Hematopoietic multipotent progenitor cell treated with erythropoietin and hydrocortisone succinate and interleukin-3 and kit ligand, for 4 days (in vitro differentiated cells): ENCODE measurements around the gene KIF4A.

Experiments used
- DNase-seq: peaks from one replicate; pipeline ENCODE4 v3.0.0-alpha.2; 2015

The KIF4A gene

GRCh38 chrX:70444326-70444945 lies 154.5 kb downstream of the KIF4A start, which contains the start of gene DLG3:
DLG3 (plus strand) TSS chrX:70444835; CDS start chrX:70445202, 367 bp downstream.
- DNase-seq: peak; percentile 18

- DNase-seq: no peak
Observed at GRCh38 chrX:70444946-70445656, 155.2 kb downstream of the KIF4A start.

GRCh38 chrX:70445951-70446350 lies 156.0 kb downstream of the KIF4A start:
- DNase-seq: no peak

- no peak for DNase-seq
Observed at GRCh38 chrX:70446380-70447350, 156.8 kb downstream of the KIF4A start.

DNA sequence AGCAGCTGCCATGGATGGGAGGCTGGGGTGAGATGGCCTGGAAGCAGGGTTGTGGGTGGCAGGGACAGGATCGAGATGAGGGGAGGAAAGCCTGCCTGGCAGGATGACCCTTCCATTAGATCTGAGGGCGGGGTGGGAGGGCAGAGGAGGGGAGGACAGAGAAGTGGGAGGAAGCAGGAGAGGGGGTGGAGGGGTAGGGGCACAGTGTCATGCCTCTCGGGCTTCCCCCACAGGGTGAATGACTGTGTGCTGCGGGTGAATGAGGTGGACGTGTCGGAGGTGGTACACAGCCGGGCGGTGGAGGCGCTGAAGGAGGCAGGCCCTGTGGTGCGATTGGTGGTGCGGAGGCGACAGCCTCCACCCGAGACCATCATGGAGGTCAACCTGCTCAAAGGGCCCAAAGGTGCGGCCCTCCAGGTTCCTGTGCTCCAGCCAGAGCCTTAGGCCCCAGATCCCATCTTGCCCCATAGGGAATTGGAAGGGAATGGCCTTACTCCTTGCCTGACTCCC lies 159.6 kb downstream of the KIF4A start:
- no peak for DNase-seq

DNA sequence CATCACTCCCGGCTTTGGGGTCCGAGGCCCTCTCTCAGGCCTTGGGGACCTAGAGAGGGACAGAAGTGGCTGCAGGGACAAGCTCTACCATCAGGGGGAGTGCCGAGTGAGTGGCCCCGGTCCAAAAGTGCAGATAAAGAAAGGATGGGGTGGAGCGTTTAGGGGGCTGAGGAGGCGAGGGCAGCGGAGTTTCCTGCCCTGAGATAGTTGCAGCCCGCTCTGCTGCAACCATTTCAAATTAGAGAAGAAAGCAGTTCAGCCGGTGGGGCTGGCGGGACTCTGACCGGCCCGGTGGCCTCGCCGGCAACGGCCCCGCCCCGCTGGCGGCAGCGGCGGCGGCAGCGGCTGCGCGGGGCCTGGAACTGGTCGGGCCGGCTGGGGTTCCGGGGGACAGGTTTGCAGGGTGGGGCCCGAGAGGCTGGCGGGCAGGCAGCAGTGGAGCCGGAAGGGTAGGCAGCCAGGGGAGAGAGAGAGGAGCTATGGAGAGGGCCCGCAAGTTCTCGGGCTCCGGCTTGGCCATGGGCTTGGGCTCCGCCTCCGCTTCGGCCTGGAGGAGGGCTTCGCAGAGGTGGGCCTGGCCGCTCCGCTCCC lies 162.3 kb downstream of the KIF4A start:
- DNase-seq: peak; percentile 78

DNA sequence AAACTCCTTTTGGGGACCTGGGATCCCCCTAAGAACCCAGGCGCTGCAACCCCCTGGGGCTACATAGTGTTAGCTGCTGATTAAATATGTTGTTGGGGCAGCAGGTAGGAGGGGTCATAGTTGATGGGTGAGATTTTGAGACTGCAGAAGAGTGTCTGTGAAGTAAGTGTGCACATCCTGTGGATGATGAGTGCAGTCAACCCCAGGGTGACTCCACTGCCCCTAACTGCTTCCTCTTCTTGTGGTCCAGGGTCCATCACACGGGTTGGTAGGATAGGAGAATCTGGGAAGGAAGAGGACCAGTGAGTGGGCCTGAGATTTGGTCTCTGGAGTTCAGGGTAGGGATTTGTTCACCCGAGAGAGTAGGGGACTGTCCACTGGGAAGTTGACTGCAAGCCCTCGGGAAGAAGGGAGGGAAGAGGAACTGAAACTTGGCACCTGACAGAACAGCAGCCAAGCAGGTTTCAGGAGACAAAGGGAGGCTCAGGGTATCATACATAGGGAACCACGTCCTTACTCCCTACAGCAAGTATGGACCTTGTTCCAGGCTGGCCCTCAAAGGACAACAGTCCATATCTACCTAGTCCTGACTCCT lies 163.2 kb downstream of the KIF4A start:
- DNase-seq: no peak

GRCh38 chrX:70454441-70455365 lies 164.8 kb downstream of the KIF4A start:
- peak; percentile 76 for DNase-seq

DNA sequence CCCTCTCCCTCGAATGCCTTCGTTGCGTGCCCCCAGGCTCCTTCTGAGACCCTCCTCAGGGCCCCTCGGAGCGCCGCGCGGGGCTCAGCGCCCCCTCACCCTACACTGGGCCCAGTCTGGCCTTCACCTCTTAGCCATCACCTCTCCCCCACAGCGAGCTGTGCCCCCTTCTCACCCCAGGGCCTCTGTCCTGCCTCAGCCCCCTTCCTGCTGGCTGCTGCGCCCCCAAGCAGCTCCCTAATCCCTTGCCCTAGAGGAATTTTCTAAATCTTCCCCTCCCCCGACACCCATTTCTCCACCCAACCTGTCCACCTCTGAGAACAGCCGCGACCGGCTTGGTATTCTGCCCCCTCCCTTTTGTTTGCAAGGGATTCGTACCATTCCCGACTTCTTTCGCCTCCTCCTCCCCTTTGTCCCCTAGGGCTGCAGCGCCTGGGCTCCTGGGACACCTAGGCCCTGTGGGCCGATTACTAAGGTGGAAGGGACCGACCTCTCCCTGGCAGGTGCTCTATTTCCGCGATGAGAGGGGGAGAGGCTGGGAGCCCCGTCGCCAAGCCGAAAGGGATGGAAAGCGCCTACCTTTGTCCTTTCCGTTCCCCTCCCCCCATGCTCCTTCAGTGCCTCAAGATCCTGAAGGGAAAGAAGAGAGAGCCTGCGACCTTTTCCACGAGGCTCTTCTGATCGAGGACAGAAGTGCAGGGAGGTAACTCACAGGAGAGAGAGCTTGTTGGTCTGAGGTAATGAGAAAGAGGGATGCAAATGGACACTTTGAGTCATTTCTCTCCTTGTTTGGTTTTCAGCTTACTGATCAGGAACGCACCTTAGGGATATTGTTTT lies 165.7 kb downstream of the KIF4A start:
- DNase-seq: no peak

GRCh38 chrX:70456256-70456655 lies 166.4 kb downstream of the KIF4A start:
- DNase-seq: no peak

GRCh38 chrX:70461026-70461425 lies 171.1 kb downstream of the KIF4A start:
- no peak for DNase-seq

DNA sequence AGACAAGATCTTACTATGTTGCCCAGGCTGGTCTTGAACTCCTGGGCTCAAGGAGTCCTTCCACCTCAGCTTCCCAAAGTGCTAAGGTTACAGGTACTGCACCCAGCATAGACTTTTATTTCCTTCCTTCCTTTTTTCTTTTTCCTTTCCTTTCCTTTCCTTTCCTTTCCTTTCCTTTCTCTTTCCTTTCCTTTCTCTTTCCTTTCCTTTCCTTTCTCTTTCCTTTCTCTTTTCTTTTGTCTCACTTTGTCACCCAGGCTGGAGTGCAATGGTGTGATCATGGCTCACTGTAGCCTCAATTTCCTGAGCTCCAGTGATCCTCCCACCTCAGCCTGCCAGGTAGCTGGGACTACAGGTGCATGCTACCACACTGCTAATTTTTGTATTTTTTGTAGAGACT lies 174.1 kb downstream of the KIF4A start:
- no peak for DNase-seq

GRCh38 chrX:70466968-70467367 lies 177.1 kb downstream of the KIF4A start:
- DNase-seq: no peak

- no peak for DNase-seq
Observed at GRCh38 chrX:70468709-70469108, 178.8 kb downstream of the KIF4A start.
